Mononuclear cell (primary cell): ENCODE results near the gene BCL2A1. TPM values are rescaled to one million over a fixed set of nuclear protein-coding genes. Genes with fewer than 3 reads are reported as not detected.

Experiments used
- total RNA-seq: library from RNA; depleted of rRNA; stranded (reverse); fragments of >200 nt; gene quantifications from one replicate; pipeline ENCODE4 v1.2.3, GENCODE V29; 2012

The BCL2A1 gene
- total RNA-seq, 1 donor = 511 TPM

Other genes with a start within 250 kb of the BCL2A1 start
- 19.1 TPM for gene MTHFS, start 74.2 kb downstream of the BCL2A1 start, total RNA-seq
- gene ZFAND6, start 88.5 kb upstream of the BCL2A1 start, total RNA-seq = 177 TPM
- 4.8 TPM for gene FAH, start 181.8 kb upstream of the BCL2A1 start, total RNA-seq